DND-41 (cell line): Measurements from ENCODE around the gene C12orf57.

Experiments used
- ATAC-seq: fragments of 200-7000 bp; cut with Tn5 transposase; 3 replicates; pipeline ENCODE4 v1.9.1; 2021; ENCODE audit warnings: low read depth; ENCODE audit not compliant: insufficient read depth
- DNase-seq: peaks from one replicate; pipeline ENCODE4 v3.0.0-alpha.2; 2020
- H2AFZ ChIP-seq: 2 replicates; pipeline ENCODE4 v1.6.0; 2012; ENCODE audit warnings: low read depth, low read length
- H3K27ac ChIP-seq: 2 replicates; pipeline ENCODE4 v1.5.1; 2012; ENCODE audit warnings: low read length, inconsistent platforms
- H3K27me3 ChIP-seq: fragments of 200-600 bp; sonication (generic); 2 replicates; pipeline ENCODE4 v1.6.0; 2012; ENCODE audit warnings: low read length, mild to moderate bottlenecking, inconsistent platforms; ENCODE audit not compliant: insufficient read depth, poor library complexity
- H3K36me3 ChIP-seq: 2 replicates; pipeline ENCODE4 v1.5.1; 2012; ENCODE audit warnings: low read length, inconsistent platforms; ENCODE audit not compliant: insufficient read depth
- H3K4me1 ChIP-seq: 2 replicates; pipeline ENCODE4 v1.5.1; 2012; ENCODE audit warnings: mild to moderate bottlenecking, low read length; ENCODE audit not compliant: insufficient read depth
- H3K4me2 ChIP-seq: 2 replicates; pipeline ENCODE4 v1.6.0; 2012; ENCODE audit warnings: mild to moderate bottlenecking, moderate library complexity, low read length, inconsistent platforms; ENCODE audit not compliant: insufficient read depth
- H3K4me3 ChIP-seq, 2 experiments: fragments of 200-600 bp in 1 of 2; shearing (Covaris generic) in 1 of 2; 2 replicates each; pipeline ENCODE4 v1.5.1; 2012 to 2016; ENCODE audit warnings: inconsistent platforms in 2 of 2, low read length in 2 of 2, mild to moderate bottlenecking in 2 of 2, low read depth in 1 of 2, moderate library complexity in 1 of 2
- H3K79me2 ChIP-seq: 2 replicates; pipeline ENCODE4 v1.6.0; 2012; ENCODE audit warnings: low read length, inconsistent platforms; ENCODE audit not compliant: insufficient read depth
- H3K9ac ChIP-seq: 2 replicates; pipeline ENCODE4 v1.6.0; 2012; ENCODE audit warnings: low read depth, mild to moderate bottlenecking, inconsistent platforms, low read length, moderate library complexity
- H3K9me3 ChIP-seq: 2 replicates; pipeline ENCODE4 v1.5.1; 2012; ENCODE audit warnings: low read length, moderate library complexity, mild to moderate bottlenecking, inconsistent platforms; ENCODE audit not compliant: insufficient read depth, severe bottlenecking
- H4K20me1 ChIP-seq: 2 replicates; pipeline ENCODE4 v1.6.0; 2012; ENCODE audit warnings: low read length; ENCODE audit not compliant: insufficient read depth
- CTCF ChIP-seq: IDR thresholded peaks from 2 replicates; pipeline ENCODE4 v1.5.1; 2012; ENCODE audit warnings: borderline replicate concordance, low read length, moderate library complexity, mild to moderate bottlenecking; ENCODE audit not compliant: poor library complexity, severe bottlenecking; ENCODE audit errors: extremely low read depth
- EZH2 ChIP-seq: IDR thresholded peaks from 3 replicates; pipeline ENCODE4 v1.6.1; 2012; ENCODE audit warnings: borderline replicate concordance, low read depth, mild to moderate bottlenecking, moderate library complexity, low read length, inconsistent platforms; ENCODE audit not compliant: severe bottlenecking

The C12orf57 gene

GRCh38 chr12:6938353-6939190 is 5.2 kb upstream of the C12orf57 start:
- H3K27me3 ChIP-seq, result no peaks in the 10 kb centered on the region
- H3K4me2 ChIP-seq, result peak overlapping the region; percentile 92
- H2AFZ ChIP-seq, result peak overlapping the region; percentile 67
- H3K4me1 ChIP-seq, result peaks cover 48% of the 10 kb centered on the region
- H3K9ac ChIP-seq, result peak overlapping the region; percentile 97
- TF ChIP-seq CTCF (no peak), EZH2 (no peak)
- no peaks in the 10 kb centered on the region for H3K9me3 ChIP-seq
- peaks cover 65% of the 10 kb centered on the region for H3K36me3 ChIP-seq
- ATAC-seq (no peak), DNase-seq (no peak)
- peak overlapping the region in 1 of 2 experiments; percentile 90; a peak in 3 of 4 replicates for H3K4me3 ChIP-seq
- H4K20me1 ChIP-seq, result peaks cover 8% of the 10 kb centered on the region
- peak overlapping the region; percentile 98 for H3K27ac ChIP-seq
- H3K79me2 ChIP-seq, result peaks cover 47% of the 10 kb centered on the region

- DNase-seq (no peak), ATAC-seq (no peak)
- peaks cover 54% of the 10 kb centered on the region for H3K4me1 ChIP-seq
- peaks cover 59% of the 10 kb centered on the region for H3K36me3 ChIP-seq
- H3K9me3 ChIP-seq, result no peaks in the 10 kb centered on the region
- H3K27me3 ChIP-seq, result no peaks in the 10 kb centered on the region
- peak overlapping the region; percentile 98 for H3K27ac ChIP-seq
- no peak overlapping the region; a peak in 1 of 4 replicates for H3K4me3 ChIP-seq
- peak overlapping the region; percentile 97; the same call in 1 of the 2 replicates for H3K9ac ChIP-seq
- H3K79me2 ChIP-seq, result peaks cover 42% of the 10 kb centered on the region
- no peak overlapping the region for H2AFZ ChIP-seq
- peak overlapping the region; percentile 92; the same call in 1 of the 2 replicates for H3K4me2 ChIP-seq
- H4K20me1 ChIP-seq, result peaks cover 8% of the 10 kb centered on the region
- TF ChIP-seq EZH2 (no peak), CTCF (no peak)
Observed at GRCh38 chr12:6939191-6939540, 4.7 kb upstream of the C12orf57 start.

- Histone ChIP-seq H3K4me3 (no peak overlapping the region), H3K79me2 (peaks cover 38% of the 10 kb centered on the region), H3K4me1 (peaks cover 62% of the 10 kb centered on the region), H3K27me3 (no peaks in the 10 kb centered on the region), H3K9me3 (no peaks in the 10 kb centered on the region), H3K9ac (no peak overlapping the region; the same call in 1 of the 2 replicates), H2AFZ (no peak overlapping the region), H4K20me1 (0 out of 2 replicates have a peak, but pooled peaks cover under 1% of the 10 kb centered on the region), H3K27ac (peak overlapping the region; percentile 16; the same call in 1 of the 2 replicates), H3K36me3 (peaks cover 51% of the 10 kb centered on the region), H3K4me2 (no peak overlapping the region)
- TF ChIP-seq EZH2 (no peak), CTCF (no peak)
- DNase-seq (no peak), ATAC-seq (no peak)
Observed at GRCh38 chr12:6941267-6941666, 2.6 kb upstream of the C12orf57 start.
